Choroid plexus epithelial cell (primary cell): ENCODE data around the gene PFKP.

Source experiments
- DNase-seq: peaks from one replicate; pipeline ENCODE4 v3.0.0-alpha.2; 2010; ENCODE audit warnings: low read depth
- H3K4me3 ChIP-seq: 2 replicates; pipeline ENCODE4 v1.5.1; 2011; ENCODE audit warnings: low read depth, mild to moderate bottlenecking, control low read depth, low read length, moderate library complexity
- TF ChIP-seq, protein P1 (sequence below): conservative IDR thresholded peaks from 2 replicates; pipeline ENCODE4 v1.5.1; 2011; ENCODE audit warnings: low read depth, mild to moderate bottlenecking, control low read depth, inconsistent platforms, low read length, moderate library complexity

The PFKP gene

GRCh38 chr10:3046981-3047547, 20.3 kb upstream of the PFKP start:
- H3K4me3 ChIP-seq, result no peak overlapping the region
- TF ChIP-seq, protein P1, sequence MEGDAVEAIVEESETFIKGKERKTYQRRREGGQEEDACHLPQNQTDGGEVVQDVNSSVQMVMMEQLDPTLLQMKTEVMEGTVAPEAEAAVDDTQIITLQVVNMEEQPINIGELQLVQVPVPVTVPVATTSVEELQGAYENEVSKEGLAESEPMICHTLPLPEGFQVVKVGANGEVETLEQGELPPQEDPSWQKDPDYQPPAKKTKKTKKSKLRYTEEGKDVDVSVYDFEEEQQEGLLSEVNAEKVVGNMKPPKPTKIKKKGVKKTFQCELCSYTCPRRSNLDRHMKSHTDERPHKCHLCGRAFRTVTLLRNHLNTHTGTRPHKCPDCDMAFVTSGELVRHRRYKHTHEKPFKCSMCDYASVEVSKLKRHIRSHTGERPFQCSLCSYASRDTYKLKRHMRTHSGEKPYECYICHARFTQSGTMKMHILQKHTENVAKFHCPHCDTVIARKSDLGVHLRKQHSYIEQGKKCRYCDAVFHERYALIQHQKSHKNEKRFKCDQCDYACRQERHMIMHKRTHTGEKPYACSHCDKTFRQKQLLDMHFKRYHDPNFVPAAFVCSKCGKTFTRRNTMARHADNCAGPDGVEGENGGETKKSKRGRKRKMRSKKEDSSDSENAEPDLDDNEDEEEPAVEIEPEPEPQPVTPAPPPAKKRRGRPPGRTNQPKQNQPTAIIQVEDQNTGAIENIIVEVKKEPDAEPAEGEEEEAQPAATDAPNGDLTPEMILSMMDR, result no peak
- DNase-seq, result peak; percentile 23

GRCh38 chr10:3047596-3047995, 19.8 kb upstream of the PFKP start:
- DNase-seq, result no peak
- TF ChIP-seq, protein P1, result no peak

GRCh38 chr10:3048119-3049019, 19.0 kb upstream of the PFKP start:
- TF ChIP-seq, protein P1, result no peak
- H3K4me3 ChIP-seq, result no peak overlapping the region
- peak; percentile 42 for DNase-seq

More at GRCh38 chr10:3047596-3047995, 19.8 kb upstream of the PFKP start:
- no peak overlapping the region for H3K4me3 ChIP-seq

DNA sequence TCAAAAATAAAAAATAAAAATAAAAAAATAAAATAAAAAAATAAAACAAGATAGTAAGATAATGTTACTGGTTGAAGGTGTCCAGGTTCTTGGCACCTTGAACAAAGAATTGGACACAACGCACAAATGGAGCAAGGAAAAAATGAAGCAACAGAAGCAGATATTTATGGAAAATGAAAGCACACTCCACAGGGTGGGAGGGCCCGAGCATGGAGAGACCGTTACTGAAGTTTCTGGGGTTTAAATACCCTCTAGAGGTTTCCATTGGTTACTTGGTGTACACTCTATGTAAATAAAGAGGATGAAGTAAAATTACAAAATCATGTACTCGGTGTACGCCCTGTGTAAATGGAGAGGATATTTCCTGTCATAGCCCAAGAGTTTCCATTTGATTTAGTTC, 15.7 kb upstream of the PFKP start:
- DNase-seq, result no peak
- no peak overlapping the region for H3K4me3 ChIP-seq
- TF ChIP-seq, protein P1, result no peak

DNA sequence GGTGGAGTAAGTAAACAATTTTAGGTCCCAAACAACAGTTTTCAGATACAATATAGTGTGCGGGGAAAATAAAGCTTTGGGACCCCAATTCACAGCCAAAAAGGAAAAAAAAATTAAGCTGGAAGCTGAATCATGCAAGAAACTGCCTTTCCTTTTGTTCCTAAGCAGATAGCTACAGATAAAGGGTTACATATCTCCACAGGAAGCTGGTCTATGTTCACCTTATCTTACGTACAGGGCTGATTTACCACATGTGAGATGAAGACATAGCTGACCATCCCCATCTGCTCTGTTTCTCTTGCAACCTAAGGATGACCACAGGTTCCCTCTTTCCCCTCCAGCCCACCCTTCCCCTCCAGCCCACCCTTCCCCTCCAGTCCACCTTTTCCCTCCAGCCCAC, 14.2 kb upstream of the PFKP start:
- H3K4me3 ChIP-seq, result no peak overlapping the region
- DNase-seq, result no peak
- TF ChIP-seq, protein P1, result no peak

GRCh38 chr10:3054183-3054850, 13.0 kb upstream of the PFKP start:
- H3K4me3 ChIP-seq, result no peak overlapping the region
- TF ChIP-seq, protein P1, result no peak
- peak; percentile 38 for DNase-seq
